GM19455 (cell line): Measurements from ENCODE around the gene PLOD2.

Experiments used
- ATAC-seq: cut with Tn5 transposase; IDR thresholded peaks from one replicate; pipeline ENCODE4 v1.9.1; 2021; ENCODE audit not compliant: unreplicated experiment

The PLOD2 gene

DNA sequence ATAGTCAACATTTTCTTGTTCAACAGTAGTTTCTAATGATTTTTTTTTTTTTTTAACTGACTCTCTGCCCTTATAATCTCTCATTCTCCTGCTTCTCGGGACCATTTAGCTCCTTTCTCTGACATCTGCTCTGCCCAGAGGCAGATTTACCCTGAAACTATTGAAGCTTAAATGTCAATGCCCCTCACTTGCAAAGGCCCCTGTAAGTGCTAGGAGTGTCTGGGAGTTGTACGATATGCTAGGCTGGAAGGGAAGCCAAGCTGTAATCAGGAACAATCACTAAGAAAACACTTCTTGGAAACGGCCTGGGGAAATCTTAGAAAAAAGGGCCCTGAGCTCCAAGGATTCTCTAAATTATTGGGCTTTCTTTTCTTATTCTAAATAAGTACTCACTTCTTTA, 5.8 kb upstream of the PLOD2 start:
- no peak for ATAC-seq

DNA sequence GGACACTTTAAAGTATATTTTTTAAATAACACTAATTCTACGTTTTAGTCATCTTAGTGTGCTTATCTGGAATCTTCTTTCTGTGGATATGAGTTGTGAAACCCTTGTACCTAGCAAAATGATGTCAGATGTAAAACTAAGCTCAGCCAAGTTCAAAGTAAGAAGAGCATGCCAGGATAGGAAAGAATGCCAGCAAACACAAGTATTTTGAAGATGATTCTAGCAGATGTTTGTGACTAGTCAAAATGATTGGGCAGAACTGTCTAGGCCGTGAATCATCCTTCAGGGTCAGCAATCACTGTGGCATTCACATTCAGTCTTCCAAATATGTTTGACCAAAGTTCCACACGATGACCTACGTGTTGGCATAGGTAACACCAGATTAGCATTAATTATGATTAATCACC, 5.4 kb upstream of the PLOD2 start:
- ATAC-seq: no peak

DNA sequence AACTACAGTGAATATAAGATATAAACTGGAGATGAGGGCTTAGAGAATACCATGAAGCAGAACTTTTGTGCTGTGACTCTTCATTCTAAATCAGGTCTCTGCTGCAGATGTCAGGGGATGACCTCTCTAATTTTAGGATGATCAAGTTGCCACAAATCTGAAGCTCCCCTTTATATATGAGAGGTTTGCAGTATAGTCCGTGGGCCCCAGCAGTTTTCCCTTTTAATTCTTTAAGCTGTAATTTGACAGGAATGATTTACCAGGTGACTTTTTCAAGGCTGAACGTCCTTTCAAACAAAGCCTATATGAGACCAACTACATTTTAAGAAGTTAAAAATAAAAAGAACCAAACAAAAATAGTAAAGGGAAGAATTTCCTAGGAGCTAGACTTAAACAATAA, 4.9 kb upstream of the PLOD2 start:
- ATAC-seq: no peak

DNA sequence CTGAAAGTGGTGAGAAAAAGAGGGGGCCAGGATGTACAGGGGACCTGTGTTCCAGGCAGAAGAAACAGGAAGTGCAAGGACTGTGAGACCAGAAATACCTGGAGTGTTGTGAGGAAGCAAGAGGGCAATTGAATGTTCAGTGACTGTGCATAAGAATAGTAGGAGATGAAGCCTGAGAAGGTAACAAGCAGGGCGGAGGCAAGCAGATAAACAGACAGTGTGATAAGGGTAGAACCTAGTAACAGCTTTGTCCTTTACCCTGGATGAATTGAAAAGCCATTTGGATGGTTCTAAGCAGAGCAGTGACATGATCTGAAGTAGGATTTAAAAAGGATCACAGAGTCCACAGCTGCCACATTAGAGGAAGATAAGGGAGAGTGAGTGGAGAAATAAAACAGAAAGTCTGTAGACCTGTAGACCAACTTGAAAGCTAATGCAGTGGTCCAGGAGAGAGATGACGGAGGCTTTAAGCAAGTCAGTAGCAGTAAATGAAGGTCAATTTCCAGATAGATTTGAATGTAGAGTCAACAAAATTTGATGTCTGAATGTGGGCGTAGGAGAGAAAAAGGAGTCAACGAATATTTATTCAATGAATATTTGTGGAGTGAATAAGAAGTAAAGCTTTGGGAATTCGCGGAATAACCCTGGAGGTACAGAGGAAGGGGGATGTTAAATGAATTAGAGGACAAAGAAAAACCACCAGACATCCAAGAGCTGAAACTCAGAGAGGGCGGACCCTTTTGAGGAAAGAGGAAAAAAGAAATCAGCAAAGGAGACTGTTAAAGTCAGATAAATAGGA, 4.2 kb upstream of the PLOD2 start:
- ATAC-seq: no peak

DNA sequence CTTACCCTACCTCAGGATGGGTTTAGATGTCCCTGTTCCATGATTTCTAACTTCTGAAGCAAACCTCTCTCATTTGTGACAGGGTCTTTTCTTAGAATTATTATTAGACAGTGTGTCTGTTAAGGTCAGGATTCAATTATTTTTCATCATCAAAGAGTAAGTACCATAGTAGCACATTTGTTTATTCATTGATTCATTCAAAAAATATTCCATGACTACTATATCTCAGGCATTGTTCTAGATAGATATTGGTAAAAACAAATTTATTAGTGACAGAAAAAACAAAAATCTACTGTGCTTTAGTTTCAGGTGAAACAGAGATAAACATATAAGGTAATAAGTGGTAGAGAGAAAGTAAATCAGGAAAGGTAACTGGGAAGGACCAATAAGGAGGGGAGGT, 3.5 kb upstream of the PLOD2 start:
- no peak for ATAC-seq

DNA sequence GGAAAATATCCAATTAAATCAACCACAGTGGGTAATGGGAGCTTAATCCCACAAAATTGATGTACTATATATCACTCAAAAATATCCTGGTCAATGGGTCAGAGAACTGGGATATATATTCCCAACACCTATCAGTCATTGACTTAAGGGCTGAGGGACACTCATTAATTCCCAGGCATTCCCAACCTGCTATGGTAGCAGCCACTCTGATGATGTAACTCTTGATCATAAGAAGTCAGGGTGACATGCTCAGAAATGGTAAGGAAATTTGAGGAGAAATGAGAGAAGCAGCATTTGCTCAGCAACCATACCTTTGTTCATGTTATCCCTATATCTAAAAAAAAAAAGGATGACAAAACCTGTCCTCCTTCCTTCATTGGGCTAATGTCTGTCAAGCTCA, 3.1 kb upstream of the PLOD2 start:
- ATAC-seq: no peak

DNA sequence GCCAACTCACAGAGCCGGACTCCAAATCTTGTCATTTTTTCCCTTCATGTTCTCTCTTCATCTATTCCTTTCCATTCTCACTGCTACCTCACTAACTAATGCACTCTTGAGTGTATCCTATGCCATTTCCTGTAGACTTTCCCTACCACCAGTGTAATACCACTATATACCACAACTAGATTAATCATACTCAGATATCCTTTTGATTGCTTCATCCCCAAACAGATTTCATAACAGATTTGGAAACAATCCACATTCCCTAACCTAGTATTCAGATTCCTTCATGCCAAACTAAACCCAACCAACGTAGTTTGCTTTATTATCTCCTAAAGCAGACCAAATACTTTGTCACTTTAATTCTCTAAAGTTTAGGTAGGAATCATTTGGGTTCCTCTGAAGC, 2.6 kb upstream of the PLOD2 start:
- no peak for ATAC-seq

DNA sequence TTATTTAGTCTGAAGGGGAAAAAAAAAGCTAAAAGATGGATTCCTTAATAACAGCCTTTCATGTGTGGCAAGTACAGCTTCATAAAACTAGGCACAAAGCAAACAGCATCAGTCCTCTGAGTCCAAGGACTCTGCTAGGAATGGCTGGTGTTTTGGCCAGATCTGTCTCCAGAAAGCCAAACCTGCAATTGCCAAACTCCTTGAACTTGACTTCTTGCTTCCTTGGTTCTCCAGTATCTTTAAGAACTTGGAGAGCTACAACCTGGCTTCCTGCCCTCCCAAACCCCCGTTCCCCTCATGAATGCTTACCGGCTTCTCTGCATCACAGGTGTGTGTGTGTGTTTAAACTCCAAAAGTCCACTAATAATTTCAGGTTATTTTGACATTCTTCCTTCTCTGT, 1.6 kb upstream of the PLOD2 start:
- no peak for ATAC-seq

DNA sequence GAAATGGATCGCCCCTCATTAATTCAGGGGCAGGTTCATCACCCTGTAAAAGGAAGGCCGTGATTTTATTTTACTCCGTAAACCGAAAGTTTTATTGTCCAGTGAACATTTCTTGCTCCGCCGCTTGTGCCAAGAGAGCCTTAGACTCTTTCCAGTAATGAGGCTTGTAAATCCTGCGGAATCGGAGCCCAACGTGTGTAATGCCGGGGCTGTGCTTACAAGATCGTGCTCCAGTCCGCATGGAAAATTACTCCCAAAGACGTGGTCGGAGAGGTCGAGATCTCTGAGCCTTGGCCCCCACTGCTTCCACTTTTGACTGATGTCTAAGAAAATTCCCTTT, 649 bp upstream of the PLOD2 start:
- no peak for ATAC-seq

DNA sequence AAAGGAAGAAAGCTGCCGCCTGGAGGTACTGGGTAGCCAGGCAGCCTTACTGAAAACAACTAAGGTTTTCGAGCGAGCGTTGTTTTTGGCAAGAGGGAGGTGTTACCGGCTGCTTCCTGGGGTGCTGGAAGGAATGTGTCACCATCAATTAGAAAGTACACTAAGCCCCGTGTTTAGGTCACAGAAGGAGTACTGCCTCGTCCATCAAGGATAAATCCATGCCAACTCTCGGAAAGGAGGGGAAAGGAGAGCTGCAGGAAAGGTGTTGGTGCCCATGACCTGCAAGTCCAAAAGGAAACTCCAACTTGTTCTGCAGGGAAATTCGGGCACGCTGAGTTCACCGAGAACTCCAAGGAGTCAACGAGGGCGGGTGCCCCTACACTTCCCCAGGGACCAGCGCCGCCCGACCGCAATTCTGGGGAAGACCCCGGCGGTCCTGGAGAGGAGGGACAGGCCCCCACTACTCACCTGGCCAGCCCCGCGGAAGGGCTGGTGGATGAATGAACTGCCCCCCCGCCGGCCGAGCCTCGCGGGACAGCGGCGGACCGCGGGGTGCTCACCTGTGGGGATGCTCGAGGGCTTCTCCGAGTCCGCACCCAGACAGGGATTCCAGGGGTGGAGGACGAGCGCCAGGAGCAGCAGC, 542 bp downstream of the PLOD2 start:
- ATAC-seq: no peak

DNA sequence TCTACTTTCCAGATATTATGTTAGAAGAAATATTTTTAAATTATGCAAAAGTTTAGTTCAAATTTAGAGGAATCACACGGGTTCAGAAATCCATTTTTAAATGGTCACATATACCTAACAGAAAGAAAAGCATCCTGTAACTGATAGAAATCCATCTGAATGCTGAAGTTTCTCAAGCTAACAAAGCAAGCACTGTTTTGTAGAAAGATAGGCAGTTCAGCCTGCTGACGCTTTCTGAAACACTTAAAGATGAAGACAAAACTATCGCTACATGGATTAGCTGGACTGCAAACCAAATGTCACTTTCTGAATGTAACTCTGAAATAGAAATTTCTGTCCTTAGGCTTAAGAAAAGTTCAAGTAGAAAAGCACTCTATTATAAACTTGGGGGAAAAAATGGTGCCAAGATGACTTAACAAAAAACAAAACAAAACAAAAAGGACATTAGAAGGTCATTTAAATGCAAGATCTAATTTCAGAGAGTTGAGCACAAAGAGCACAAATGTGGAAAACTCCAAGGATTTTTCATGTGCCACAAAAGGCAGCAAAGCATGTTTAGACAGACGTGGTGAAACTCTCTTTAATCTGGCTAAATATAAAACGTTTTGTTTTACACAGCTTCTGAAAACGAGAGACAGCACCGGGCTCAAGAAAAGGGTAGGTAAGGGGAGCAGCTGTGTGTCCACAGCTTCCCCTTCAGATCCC, 1.2 kb downstream of the PLOD2 start:
- ATAC-seq: no peak

DNA sequence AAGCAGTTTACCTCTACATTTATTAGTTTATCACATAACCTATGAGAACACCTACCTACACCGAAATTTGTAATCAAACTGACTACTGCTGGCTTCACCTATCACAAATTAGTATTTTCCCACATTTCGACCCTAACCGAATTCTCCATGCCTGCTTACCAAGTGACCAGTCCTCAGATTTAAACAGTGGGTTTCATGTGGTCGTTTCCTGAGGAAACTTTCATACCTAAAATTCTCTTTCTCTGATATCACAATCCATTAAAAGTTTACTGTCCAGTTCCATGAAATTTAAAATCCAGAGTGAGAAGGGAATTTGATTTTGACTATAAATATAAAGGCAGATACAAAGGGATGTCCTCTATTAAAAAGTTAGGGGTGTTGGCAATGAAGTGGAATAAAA, 1.9 kb downstream of the PLOD2 start:
- no peak for ATAC-seq

DNA sequence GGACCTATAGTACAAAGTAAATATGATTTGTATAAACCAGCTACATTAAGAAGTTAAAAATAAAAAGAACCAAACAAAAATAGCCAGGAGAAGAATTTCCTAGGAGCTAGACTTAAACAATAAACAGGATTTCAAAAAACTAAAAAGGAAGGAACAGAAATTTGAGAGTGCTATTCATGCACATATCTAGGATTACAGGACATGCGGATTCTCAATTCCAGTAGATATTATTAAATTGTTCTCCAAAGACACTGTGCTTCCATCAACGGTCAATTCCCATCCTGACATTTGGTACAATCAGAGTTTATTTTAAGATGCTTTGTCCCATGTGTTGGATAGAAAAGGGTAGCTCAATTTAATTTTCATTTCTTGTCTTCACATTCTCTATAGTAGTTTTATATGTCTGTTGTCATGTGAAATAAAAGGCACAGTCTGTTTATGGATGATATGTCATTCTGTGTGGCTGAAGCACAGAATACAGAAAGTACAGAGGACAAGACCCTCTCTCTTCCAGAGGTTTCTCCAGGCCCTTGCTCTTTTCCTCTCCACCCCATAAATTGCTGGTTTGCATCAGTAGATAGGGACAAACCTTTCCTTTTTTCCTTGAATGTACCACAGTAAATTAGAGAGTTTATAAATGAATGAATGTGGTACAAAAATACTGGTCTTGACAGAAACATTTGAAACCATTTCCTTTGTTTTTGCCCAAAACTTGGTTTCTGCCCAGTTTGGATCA, 3.5 kb downstream of the PLOD2 start:
- no peak for ATAC-seq

DNA sequence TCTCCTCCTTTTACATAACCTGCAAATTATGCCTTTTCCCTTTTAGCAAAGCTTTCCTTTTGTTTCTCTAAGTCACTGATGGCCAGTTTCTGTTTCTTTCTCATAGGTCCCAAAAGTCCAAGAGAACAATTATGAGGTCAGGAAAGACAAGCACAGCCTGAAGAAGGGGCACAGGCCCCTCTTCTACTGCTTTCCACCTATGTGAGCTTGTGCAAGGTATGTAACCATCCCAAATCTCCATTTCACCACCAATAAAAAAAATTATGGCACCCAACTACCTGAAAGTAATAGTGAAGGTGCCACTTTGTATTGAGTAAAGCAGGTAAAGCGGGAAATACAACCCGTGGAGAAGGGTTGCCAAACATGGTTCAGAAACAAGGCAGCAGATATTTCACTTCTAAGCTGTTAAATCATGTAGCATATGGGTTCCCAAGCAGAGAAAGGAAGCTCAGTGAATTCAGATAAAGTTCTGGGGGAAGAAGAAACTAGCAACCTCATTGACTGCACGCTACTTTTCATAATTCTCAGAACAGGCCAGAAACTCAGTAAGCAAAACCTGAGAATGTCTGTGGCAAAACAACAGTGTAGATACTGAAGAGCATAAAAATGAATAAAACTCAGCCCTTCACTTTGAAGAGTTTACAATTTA, 4.2 kb downstream of the PLOD2 start:
- no peak for ATAC-seq

DNA sequence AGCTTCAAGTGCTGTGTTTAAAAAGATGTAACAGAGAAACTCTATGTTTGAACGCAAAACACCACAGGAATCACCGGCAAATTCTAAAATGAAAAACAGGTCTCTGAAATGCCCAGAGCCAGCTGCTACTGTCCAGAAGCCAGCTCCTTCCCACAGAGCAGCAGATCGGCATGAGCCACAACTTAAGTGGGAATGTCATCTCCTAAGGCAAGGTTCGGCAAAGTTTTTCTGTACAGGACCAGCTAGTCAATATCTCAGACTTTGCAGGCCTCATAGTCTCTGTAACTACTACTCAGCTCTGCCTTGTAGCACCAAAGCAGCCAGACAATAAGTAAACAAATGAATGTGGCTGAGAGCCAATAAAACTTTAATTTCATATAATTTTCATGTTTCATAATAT, 4.9 kb downstream of the PLOD2 start:
- no peak for ATAC-seq

DNA sequence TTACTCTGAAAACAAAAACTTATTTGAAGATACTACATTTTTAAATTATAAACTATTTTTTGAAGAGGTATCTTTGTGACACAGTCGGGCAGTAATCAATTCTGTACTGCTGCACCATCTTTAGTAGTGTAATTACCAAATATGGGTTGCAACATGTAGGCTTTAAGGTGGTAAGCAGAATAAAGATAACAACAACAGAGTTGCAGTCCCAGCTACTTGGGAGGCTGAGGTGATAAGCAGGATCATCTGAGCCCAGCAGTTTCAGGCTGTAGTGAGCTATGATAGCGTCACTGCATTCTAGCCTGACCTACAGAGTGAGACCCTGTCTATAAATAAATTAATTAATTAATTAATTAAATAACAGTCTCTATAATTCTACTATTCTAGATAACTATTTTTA, 6.0 kb downstream of the PLOD2 start:
- ATAC-seq: no peak

DNA sequence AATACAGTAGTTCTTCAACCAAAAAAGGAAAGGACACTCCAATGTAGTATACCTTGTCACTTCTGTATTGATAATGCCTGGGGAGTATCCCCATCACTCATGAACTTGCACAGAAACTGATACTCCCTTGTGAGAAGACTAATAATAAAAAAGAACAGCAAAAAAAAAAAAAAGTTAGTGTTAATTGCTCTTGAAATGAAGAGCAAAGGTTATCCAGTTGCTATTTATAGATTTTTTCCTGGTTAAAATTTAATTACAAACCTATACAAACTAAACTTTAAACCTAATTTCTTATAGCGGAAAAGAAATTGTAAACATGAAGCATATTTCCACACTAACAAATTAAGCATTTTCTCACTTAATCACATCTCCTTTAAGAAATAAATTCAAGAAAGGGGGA, 6.7 kb downstream of the PLOD2 start:
- no peak for ATAC-seq

DNA sequence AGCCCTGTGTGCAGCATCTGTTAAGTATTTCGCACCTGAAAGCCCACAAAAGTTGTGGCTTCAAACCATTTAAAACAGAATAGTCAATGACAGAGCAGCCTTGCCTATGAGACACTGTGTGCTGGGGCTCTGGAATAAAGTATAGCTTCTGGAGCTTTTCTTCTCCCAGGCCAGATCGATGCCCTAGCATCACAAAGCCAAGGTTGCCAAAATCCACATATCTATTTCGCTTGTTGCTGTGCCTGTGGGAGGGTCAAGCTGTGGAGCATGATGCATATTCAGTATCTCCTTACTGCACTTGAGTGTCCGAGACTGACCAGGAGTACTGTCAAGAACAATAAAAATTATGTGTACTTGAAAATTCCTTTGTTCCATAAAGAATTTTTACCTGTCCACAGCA, 7.6 kb downstream of the PLOD2 start:
- ATAC-seq: no peak

DNA sequence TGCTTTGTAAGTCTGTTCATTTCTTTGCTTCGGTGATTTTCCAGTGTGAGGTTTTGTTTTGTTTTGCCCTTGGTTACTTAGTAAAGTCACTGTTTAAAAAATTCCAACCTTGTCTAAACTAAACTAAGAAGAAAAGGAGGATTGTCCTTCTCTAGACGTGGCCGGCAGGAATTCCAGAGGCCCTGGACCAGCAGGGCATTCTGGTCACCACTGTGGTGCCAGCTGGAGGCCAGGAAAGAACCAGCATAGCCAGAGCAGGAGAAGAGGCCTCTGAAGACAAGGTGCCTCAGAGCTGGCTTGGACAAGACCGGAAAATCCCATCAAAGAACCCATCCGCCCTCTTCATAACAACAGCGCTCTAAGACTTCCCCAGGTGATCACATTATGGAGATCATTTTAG, 8.2 kb downstream of the PLOD2 start:
- no peak for ATAC-seq

DNA sequence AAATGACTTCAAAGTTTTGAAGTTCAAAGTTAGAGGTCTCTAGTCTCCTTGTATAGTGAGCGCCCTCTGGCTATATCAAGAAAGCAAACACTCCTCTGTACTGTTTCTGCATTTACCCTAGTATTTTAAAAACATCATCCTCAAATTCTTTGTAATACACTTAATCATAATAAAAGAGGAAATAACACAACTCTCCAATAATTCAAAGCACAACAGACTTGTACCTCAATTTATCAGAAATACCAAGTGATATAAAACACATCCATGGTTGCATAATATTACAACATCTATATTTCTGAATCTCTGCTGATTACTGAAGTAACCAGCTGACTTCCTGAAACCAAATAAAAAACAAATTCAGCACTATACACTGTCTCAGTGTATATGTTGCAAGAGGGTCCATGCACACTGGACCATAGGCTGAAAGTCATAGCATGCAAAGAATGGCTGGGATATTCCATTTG, 12.5 kb downstream of the PLOD2 start:
- ATAC-seq: no peak

DNA sequence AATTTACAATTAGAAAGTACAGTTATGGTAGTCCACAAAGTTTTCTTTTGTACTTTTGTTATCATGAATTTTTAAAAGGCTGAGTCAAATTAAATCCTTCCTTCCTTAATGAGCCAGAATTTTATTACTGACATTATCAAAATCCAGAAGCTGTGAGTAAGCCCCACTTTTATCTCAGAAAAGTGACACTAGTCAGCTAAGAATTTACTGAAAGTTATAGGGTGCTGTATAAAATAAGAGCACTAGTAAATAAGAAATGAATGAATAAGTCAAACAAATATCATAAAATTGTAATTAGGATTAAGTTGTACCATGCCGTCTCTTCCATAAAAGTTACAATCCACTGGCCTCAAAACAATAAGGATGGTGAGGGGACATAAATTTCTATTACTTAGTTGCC, 15.3 kb downstream of the PLOD2 start:
- ATAC-seq: no peak
